ENCODE results near the gene JAZF1. TPM values are rescaled to one million over a fixed set of nuclear protein-coding genes. Genes with fewer than 3 reads are reported as not detected.

JAZF1 gene
- polyA plus RNA-seq, 2 donors = 1.6 to 3.5 TPM

DNA sequence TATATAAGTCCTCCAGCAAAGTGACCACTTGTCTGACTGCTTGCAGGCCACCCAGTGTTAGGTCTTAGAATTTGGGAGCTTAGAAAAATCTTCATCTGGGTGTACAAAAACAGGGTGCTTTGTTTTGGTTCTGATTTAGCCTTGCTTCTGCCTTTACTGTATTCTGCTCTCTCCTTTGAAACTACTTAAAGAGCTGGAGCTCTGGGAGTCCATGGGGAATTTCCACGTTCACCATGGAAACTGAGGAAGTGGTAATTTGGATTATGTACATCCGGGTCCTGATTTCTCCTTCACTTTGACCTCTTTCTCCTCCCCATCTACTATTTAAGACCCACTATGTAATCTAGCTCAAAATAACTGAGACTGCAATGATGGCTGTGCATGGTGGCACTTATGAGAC lies 103.0 kb downstream of the JAZF1 start:
- 74 to 80% methylated on average over 2 of the region's 2 CpGs for WGBS, 2 donors

DNA sequence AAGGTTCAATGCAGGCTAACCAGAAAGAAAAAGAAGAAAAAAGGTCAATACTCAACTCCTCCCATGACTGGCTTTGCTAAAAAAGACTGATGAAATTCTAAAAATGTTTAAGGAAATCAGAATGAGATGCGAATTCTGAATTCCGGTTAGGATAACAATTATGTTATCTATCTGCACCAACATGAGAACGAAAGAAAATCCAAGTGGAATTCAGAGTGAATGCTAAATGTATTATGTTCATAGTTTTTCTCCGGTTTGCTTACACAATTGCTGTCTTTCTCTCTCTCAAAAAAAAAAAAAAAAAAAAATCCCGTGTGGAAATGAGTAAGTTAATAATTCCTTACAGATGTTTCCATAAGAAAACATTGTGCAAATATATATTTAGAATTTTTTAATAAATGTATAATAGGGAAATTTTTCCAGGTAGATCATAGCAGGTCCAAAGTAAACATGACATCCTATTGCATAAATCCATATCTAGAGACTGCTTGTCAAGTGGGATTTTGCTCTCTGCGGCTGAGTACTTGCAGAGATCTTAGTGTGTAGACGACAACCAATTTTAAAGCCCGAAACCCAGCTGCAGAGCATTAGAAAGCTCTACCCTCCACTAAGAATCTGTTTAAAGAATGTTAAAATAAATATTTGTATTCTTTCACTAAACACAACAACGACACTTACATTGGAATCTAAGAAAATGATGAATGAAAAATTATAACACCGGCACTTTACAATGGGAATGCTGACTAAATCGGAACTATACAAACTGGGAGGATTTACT lies 104.0 kb downstream of the JAZF1 start:
- no peak overlapping the region for H3K27ac ChIP-seq (ENCODE audit: low read depth in 2 of 2, low read length in 1 of 2)
- no peaks in the 10 kb centered on the region for H3K4me1 ChIP-seq (ENCODE audit: control insufficient read depth in 2 of 2, insufficient read depth in 2 of 2, low read length in 1 of 2)
- WGBS, 2 donors = 78 to 86% methylated on average over 11 of the region's 11 CpGs

More for the DNA sequence above, 103.0 kb downstream of the JAZF1 start:
- Histone ChIP-seq H3K27ac (ENCODE audit: low read depth in 2 of 2, low read length in 1 of 2) (no peak overlapping the region), H3K4me3 (ENCODE audit: low read depth in 1 of 2, low read length in 2 of 2) (no peak overlapping the region), H3K36me3 (ENCODE audit: control insufficient read depth in 2 of 2, insufficient read depth in 2 of 2, low read length in 1 of 2) (no peaks in the 10 kb centered on the region), H3K27me3 (ENCODE audit: control insufficient read depth in 1 of 2, insufficient read depth in 2 of 2, low read length in 2 of 2) (no peaks in the 10 kb centered on the region), H3K9me3 (ENCODE audit: control insufficient read depth in 2 of 2, insufficient read depth in 1 of 2, low read depth in 1 of 2, low read length in 1 of 2) (no peaks in the 10 kb centered on the region), H3K4me1 (ENCODE audit: control insufficient read depth in 2 of 2, insufficient read depth in 2 of 2, low read length in 1 of 2) (no peaks in the 10 kb centered on the region)

DNA sequence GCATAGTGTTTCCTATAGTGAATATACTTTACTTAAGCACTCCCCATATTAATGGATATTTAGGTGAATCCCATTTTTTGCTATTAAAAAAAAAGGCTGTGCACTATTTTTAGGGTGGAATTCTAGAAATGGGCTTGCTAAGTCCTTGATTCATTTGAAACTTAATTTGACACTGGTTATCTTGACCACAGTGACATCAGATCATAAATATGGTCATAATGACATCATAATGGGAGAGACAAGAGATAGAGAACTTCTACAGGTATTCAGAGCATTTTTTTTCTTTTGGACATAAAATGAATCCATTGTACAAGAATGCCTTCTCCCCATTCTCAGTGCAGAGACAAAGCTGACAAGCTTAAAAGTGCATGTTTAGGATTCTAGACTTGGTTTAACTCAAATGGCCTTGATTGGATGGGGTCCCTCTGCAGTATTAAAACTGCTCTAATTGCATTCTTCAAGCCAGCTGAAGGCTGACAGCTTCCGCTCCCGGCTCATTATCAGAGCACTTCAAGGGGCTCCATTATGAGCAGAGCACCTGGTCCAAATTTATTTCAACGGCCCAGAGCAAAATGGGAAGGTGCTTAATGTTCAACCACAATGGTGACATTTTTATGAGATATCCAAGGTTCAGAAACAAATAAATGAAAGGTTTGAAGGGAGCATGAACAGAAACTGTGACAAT lies 104.8 kb downstream of the JAZF1 start:
- Histone ChIP-seq H3K9me3 (ENCODE audit: control insufficient read depth in 2 of 2, insufficient read depth in 1 of 2, low read depth in 1 of 2, low read length in 1 of 2) (no peaks in the 10 kb centered on the region), H3K4me3 (ENCODE audit: low read depth in 1 of 2, low read length in 2 of 2) (no peak overlapping the region), H3K4me1 (ENCODE audit: control insufficient read depth in 2 of 2, insufficient read depth in 2 of 2, low read length in 1 of 2) (no peaks in the 10 kb centered on the region), H3K27me3 (ENCODE audit: control insufficient read depth in 1 of 2, insufficient read depth in 2 of 2, low read length in 2 of 2) (no peaks in the 10 kb centered on the region), H3K36me3 (ENCODE audit: control insufficient read depth in 2 of 2, insufficient read depth in 2 of 2, low read length in 1 of 2) (no peaks in the 10 kb centered on the region), H3K27ac (ENCODE audit: low read depth in 2 of 2, low read length in 1 of 2) (no peak overlapping the region)
- WGBS, 2 donors = 68 to 92% methylated on average over 3 of the region's 3 CpGs

More for the DNA sequence above, 104.0 kb downstream of the JAZF1 start:
- no peaks in the 10 kb centered on the region for H3K9me3 ChIP-seq (ENCODE audit: control insufficient read depth in 2 of 2, insufficient read depth in 1 of 2, low read depth in 1 of 2, low read length in 1 of 2)
- no peak overlapping the region for H3K4me3 ChIP-seq (ENCODE audit: low read depth in 1 of 2, low read length in 2 of 2)
- H3K36me3 ChIP-seq (ENCODE audit: control insufficient read depth in 2 of 2, insufficient read depth in 2 of 2, low read length in 1 of 2) = no peaks in the 10 kb centered on the region
- H3K27me3 ChIP-seq (ENCODE audit: control insufficient read depth in 1 of 2, insufficient read depth in 2 of 2, low read length in 2 of 2) = no peaks in the 10 kb centered on the region

DNA sequence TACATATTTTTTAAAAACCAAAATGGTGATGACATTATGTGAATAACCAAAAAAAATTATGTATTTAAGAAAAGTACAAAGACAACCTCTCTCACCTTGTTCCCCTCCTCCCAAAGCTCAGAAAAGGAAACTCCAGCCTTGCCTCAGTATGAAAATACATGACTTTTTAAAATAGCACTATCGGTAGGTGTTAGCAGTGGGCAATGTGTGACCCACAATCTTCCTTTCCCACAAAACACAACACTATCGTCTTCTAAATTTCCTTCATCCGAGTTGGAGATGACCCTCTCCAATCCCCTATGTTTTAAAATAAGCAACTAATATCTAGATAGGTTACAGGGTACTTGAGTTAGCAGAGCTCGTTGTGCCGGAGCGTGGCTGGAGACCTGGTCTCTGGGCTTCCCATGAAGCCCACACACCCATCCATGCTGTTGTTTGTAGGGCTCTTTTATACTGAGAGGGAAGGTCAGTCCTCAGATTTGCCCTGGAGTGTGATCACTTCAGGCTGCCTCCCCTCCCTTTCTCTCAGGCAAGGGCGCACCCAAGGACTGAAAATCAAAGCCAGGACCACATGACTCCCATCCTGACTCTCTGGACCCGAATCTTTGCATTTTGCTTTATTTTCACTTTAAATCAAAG lies 107.6 kb downstream of the JAZF1 start:
- WGBS, 2 donors = 93% methylated on average over 8 of the region's 8 CpGs
- Histone ChIP-seq H3K4me3 (ENCODE audit: low read depth in 1 of 2, low read length in 2 of 2) (no peak overlapping the region), H3K9me3 (ENCODE audit: control insufficient read depth in 2 of 2, insufficient read depth in 1 of 2, low read depth in 1 of 2, low read length in 1 of 2) (no peaks in the 10 kb centered on the region), H3K4me1 (ENCODE audit: control insufficient read depth in 2 of 2, insufficient read depth in 2 of 2, low read length in 1 of 2) (no peaks in the 10 kb centered on the region), H3K27ac (ENCODE audit: low read depth in 2 of 2, low read length in 1 of 2) (no peak overlapping the region), H3K36me3 (ENCODE audit: control insufficient read depth in 2 of 2, insufficient read depth in 2 of 2, low read length in 1 of 2) (no peaks in the 10 kb centered on the region), H3K27me3 (ENCODE audit: control insufficient read depth in 1 of 2, insufficient read depth in 2 of 2, low read length in 2 of 2) (no peaks in the 10 kb centered on the region)

DNA sequence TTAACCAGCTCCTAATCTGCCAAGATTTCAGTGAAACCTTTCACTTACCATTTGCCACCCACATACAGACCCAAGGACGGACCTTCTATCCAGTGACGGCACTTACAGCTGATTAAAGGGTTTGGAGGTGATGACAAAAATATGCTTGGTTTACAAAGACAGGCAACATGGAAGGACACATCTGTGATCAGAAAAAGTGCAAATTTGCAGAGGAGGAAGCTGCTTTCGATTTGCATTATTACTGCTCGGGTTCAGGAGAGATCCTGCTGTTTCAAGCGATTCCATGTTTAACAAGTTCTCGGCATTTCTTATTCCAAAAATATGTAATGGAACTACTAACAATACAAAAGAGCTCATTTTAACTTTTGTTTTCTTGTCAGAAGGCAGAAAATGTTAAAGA lies 109.0 kb downstream of the JAZF1 start:
- H3K9me3 ChIP-seq (ENCODE audit: control insufficient read depth in 2 of 2, insufficient read depth in 1 of 2, low read depth in 1 of 2, low read length in 1 of 2) = no peaks in the 10 kb centered on the region
- H3K4me3 ChIP-seq (ENCODE audit: low read depth in 1 of 2, low read length in 2 of 2) = no peak overlapping the region
- no peak overlapping the region for H3K27ac ChIP-seq (ENCODE audit: low read depth in 2 of 2, low read length in 1 of 2)
- no peaks in the 10 kb centered on the region for H3K36me3 ChIP-seq (ENCODE audit: control insufficient read depth in 2 of 2, insufficient read depth in 2 of 2, low read length in 1 of 2)
- H3K4me1 ChIP-seq (ENCODE audit: control insufficient read depth in 2 of 2, insufficient read depth in 2 of 2, low read length in 1 of 2) = no peaks in the 10 kb centered on the region
- 90 to 92% methylated on average over 6 of the region's 6 CpGs for WGBS, 2 donors
- H3K27me3 ChIP-seq (ENCODE audit: control insufficient read depth in 1 of 2, insufficient read depth in 2 of 2, low read length in 2 of 2) = no peaks in the 10 kb centered on the region

DNA sequence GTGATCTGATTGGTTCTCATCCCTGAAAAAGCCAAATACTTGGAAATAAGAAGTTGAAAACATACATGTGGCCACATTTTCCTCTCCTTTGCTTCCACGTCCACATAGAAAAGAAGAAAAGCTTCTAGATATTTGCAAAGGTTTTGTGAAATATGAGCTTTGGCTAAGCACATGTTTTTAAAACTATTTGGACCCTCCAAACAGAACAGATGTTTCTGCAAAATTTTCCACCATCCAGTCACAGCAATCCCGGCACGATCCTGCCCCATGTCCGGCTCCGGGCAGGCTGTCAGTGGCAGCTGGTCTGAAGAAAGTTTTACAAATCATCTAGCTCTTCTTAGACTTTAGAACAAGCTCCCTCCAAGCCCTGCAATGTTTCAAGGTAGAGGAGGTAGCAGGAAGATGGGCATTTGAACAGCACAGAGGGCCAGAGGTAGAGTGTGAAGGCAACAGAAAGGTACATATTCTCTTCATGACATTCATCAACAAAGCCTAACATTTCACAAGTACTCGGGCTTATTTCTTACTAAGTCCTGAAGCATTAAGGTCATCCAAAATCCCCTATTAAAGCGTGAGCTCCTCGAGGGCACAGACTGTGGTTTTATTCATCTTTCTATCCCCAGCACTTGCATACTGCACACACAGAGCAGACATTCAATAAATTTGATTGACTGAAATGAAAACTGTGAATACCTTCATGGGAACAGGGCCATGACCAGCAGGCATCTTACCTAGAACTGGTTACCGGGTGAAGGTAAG lies 110.1 kb downstream of the JAZF1 start:
- H3K36me3 ChIP-seq (ENCODE audit: control insufficient read depth in 2 of 2, insufficient read depth in 2 of 2, low read length in 1 of 2) = no peaks in the 10 kb centered on the region
- peak overlapping the region in 1 of 2 donors; percentile 18 for H3K27ac ChIP-seq (ENCODE audit: low read depth in 2 of 2, low read length in 1 of 2)
- H3K9me3 ChIP-seq (ENCODE audit: control insufficient read depth in 2 of 2, insufficient read depth in 1 of 2, low read depth in 1 of 2, low read length in 1 of 2) = no peaks in the 10 kb centered on the region
- H3K4me1 ChIP-seq (ENCODE audit: control insufficient read depth in 2 of 2, insufficient read depth in 2 of 2, low read length in 1 of 2) = no peaks in the 10 kb centered on the region
- H3K27me3 ChIP-seq (ENCODE audit: control insufficient read depth in 1 of 2, insufficient read depth in 2 of 2, low read length in 2 of 2) = no peaks in the 10 kb centered on the region
- no peak overlapping the region for H3K4me3 ChIP-seq (ENCODE audit: low read depth in 1 of 2, low read length in 2 of 2)
- 56 to 70% methylated on average over 9 of the region's 9 CpGs for WGBS, 2 donors

DNA sequence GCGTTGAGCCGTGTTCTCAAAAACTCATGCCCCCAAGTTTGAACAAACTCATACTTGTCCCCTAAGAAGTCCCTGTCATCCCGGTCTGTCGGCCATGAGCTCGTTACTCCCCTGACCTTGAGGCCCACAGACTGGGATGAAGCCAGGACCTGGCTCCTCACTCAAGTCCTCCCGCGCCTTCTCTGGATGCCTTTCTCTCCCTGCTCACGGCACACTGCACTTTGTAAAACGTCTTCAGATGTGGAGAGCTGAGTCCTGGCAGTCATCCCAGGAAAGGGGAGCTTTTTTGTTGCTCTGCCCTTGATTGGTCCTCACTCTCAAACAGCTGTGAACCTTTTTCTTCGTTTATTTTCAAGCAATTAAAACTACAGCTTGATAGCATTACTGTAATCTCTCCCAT lies 110.8 kb downstream of the JAZF1 start:
- H3K9me3 ChIP-seq (ENCODE audit: control insufficient read depth in 2 of 2, insufficient read depth in 1 of 2, low read depth in 1 of 2, low read length in 1 of 2) = no peaks in the 10 kb centered on the region
- no peaks in the 10 kb centered on the region for H3K27me3 ChIP-seq (ENCODE audit: control insufficient read depth in 1 of 2, insufficient read depth in 2 of 2, low read length in 2 of 2)
- 54 to 64% methylated on average over 10 of the region's 10 CpGs for WGBS, 2 donors
- H3K4me3 ChIP-seq (ENCODE audit: low read depth in 1 of 2, low read length in 2 of 2) = no peak overlapping the region
- no peaks in the 10 kb centered on the region for H3K4me1 ChIP-seq (ENCODE audit: control insufficient read depth in 2 of 2, insufficient read depth in 2 of 2, low read length in 1 of 2)
- no peaks in the 10 kb centered on the region for H3K36me3 ChIP-seq (ENCODE audit: control insufficient read depth in 2 of 2, insufficient read depth in 2 of 2, low read length in 1 of 2)
- H3K27ac ChIP-seq (ENCODE audit: low read depth in 2 of 2, low read length in 1 of 2) = peak overlapping the region; percentile 31 to 65

DNA sequence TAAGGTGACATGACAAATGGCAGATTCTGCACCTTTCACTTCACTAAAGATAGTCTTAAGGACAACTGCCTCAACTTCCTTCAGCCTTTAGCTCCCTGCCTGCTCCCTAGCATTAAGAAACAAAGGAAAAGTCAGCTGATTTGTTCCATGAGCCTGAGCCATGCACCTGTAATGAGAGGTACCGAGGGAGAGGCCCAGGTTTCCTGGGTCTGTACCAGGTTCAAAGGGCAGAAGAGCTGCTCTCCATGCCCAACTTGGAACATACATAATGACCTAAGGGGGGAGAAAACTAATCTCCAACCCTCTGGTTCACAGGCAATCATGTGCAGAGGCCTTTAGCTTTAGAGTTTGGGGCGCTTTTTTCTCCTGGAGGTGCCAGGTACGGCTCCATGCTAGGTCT lies 111.2 kb downstream of the JAZF1 start:
- Histone ChIP-seq H3K9me3 (ENCODE audit: control insufficient read depth in 2 of 2, insufficient read depth in 1 of 2, low read depth in 1 of 2, low read length in 1 of 2) (no peaks in the 10 kb centered on the region), H3K36me3 (ENCODE audit: control insufficient read depth in 2 of 2, insufficient read depth in 2 of 2, low read length in 1 of 2) (no peaks in the 10 kb centered on the region), H3K27ac (ENCODE audit: low read depth in 2 of 2, low read length in 1 of 2) (peak overlapping the region; percentile 31 to 65), H3K4me3 (ENCODE audit: low read depth in 1 of 2, low read length in 2 of 2) (no peak overlapping the region), H3K27me3 (ENCODE audit: control insufficient read depth in 1 of 2, insufficient read depth in 2 of 2, low read length in 2 of 2) (no peaks in the 10 kb centered on the region), H3K4me1 (ENCODE audit: control insufficient read depth in 2 of 2, insufficient read depth in 2 of 2, low read length in 1 of 2) (no peaks in the 10 kb centered on the region)
- 92 to 95% methylated on average over 3 of the region's 3 CpGs for WGBS, 2 donors

DNA sequence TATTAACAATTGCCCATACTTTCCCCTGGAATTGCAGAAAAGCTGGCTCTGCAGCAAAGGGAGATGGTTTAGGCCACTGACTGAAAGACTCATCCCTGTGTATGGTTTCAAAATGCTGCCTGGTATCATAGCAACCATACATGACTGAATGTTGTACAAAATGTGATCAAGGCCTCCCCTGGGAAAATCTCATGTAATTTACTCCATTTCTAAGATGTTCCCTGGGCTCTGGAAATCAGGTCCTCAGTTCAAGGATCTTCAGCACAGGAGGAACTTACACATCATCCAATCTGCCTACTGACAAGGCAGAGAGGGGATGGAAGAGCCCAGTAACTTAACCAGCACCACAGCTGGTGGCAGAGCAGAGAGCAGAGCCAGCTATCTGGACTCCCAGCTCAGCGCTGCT lies 111.8 kb downstream of the JAZF1 start:
- Histone ChIP-seq H3K27ac (ENCODE audit: low read depth in 2 of 2, low read length in 1 of 2) (peak overlapping the region in 1 of 2 donors; percentile 42), H3K36me3 (ENCODE audit: control insufficient read depth in 2 of 2, insufficient read depth in 2 of 2, low read length in 1 of 2) (no peaks in the 10 kb centered on the region), H3K9me3 (ENCODE audit: control insufficient read depth in 2 of 2, insufficient read depth in 1 of 2, low read depth in 1 of 2, low read length in 1 of 2) (no peaks in the 10 kb centered on the region), H3K27me3 (ENCODE audit: control insufficient read depth in 1 of 2, insufficient read depth in 2 of 2, low read length in 2 of 2) (no peaks in the 10 kb centered on the region), H3K4me3 (ENCODE audit: low read depth in 1 of 2, low read length in 2 of 2) (no peak overlapping the region), H3K4me1 (ENCODE audit: control insufficient read depth in 2 of 2, insufficient read depth in 2 of 2, low read length in 1 of 2) (no peaks in the 10 kb centered on the region)
- 92 to 94% methylated on average over 1 of the region's 1 CpG for WGBS, 2 donors
